HFFc6 (cell line): ENCODE results near the gene ERBB4. TPM values are rescaled to one million over a fixed set of nuclear protein-coding genes. Genes with fewer than 3 reads are reported as not detected.

Experiments used
- DNase-seq: peaks from one replicate; pipeline ENCODE4 v3.0.0-alpha.2; 2018
- H3K27ac Mint-ChIP-seq: 2 replicates; pipeline ENCODE4 v1.8.0; 2020; ENCODE audit warnings: mild to moderate bottlenecking, mixed read lengths
- H3K27me3 Mint-ChIP-seq: 2 replicates; pipeline ENCODE4 v1.8.0; 2021; ENCODE audit warnings: mild to moderate bottlenecking, moderate library complexity, mixed read lengths; ENCODE audit not compliant: insufficient read depth
- H3K36me3 Mint-ChIP-seq: 2 replicates; pipeline ENCODE4 v1.8.0; 2021; ENCODE audit warnings: low read depth, mixed read lengths
- H3K4me1 Mint-ChIP-seq: 2 replicates; pipeline ENCODE4 v1.8.0; 2020; ENCODE audit warnings: low read depth, mixed read lengths
- H3K4me3 Mint-ChIP-seq: 2 replicates; pipeline ENCODE4 v1.8.0; 2020; ENCODE audit warnings: mild to moderate bottlenecking, moderate library complexity, mixed read lengths
- H3K9me3 Mint-ChIP-seq: 2 replicates; pipeline ENCODE4 v1.8.0; 2020; ENCODE audit warnings: mild to moderate bottlenecking, mixed read lengths
- CTCF ChIP-seq: fragments of 200-600 bp; sonication (generic); IDR thresholded peaks from 2 replicates; pipeline ENCODE4 v1.5.0; 2021; ENCODE audit warnings: antibody characterized with exemption, mild to moderate bottlenecking
- total RNA-seq, 6 experiments: library from RNA; stranded (reverse); fragmentation: NEBNext Ultra II Directional; extraction: Animal tissue kit (Norgen Biotek cat#: 25700); gene quantifications; 2 replicates in 1 of 6; 3 replicates in 5 of 6; pipeline ENCODE4 v1.2.3, GENCODE V29; 2021

The ERBB4 gene
- total RNA-seq, 6 experiments from 2014 or later: not detected

DNA sequence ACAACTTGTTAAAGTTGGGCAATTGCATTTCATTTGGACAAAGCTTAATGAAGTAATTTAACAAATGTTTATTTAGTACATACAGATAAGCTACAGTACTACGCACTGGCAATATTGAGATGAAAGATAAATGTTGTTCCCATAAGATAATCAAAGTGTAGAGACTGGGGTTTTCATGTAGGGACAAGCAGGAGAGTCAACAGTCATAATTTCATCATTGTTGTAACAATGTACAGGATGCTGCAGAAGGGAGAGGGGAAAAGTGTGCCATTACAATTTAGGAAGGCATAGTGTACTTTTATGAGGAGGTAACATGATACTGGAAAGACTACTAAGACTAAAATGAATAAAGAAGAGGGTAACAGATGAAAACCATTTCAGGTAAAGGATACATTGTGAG is 441.6 kb downstream of the ERBB4 start:
- no peaks in the 10 kb centered on the region for H3K4me1 Mint-ChIP-seq
- no peak overlapping the region for H3K27ac Mint-ChIP-seq
- H3K36me3 Mint-ChIP-seq: no peaks in the 10 kb centered on the region
- H3K27me3 Mint-ChIP-seq: no peaks in the 10 kb centered on the region; the same call in 1 of the 2 replicates
- no peak for TF ChIP-seq CTCF
- no peak overlapping the region for H3K4me3 Mint-ChIP-seq
- no peak for DNase-seq
- H3K9me3 Mint-ChIP-seq: peaks cover 12% of the 10 kb centered on the region

GRCh38 chr2:212089873-212090272 is 448.7 kb downstream of the ERBB4 start:
- no peak for DNase-seq
- no peak overlapping the region for H3K4me3 Mint-ChIP-seq
- TF ChIP-seq CTCF: no peak
- peaks cover 8% of the 10 kb centered on the region; the same call in 1 of the 2 replicates for H3K9me3 Mint-ChIP-seq
- H3K27me3 Mint-ChIP-seq: no peaks in the 10 kb centered on the region
- no peak overlapping the region for H3K27ac Mint-ChIP-seq
- no peaks in the 10 kb centered on the region for H3K36me3 Mint-ChIP-seq
- H3K4me1 Mint-ChIP-seq: no peaks in the 10 kb centered on the region

- Mint-ChIP-seq H3K9me3 (peaks cover 10% of the 10 kb centered on the region; the same call in 1 of the 2 replicates), H3K27me3 (no peaks in the 10 kb centered on the region), H3K27ac (no peak overlapping the region), H3K4me1 (no peaks in the 10 kb centered on the region), H3K36me3 (no peaks in the 10 kb centered on the region), H3K4me3 (no peak overlapping the region)
- TF ChIP-seq CTCF: no peak
- DNase-seq: no peak
Observed at GRCh38 chr2:212088353-212088752, 450.2 kb downstream of the ERBB4 start.

DNA sequence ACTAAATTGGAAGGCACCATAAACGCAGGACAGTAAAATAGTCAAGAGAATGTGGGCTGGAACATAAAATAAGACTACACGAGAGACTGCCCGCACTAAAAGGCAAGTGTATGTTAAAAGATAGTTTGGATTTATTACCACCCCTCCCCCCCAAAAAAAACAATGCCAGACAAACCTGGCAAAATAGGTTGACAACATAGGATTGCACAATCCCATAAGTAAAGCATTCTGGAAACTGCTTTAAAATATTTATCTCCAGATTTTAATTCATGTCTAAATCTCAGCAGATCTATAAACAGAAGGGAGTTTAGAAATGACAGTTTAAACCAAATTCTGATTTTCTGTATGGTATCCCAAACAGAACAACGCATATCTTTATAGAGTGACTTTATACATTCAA is 455.1 kb downstream of the ERBB4 start:
- Mint-ChIP-seq H3K4me1 (no peaks in the 10 kb centered on the region), H3K9me3 (peaks cover 20% of the 10 kb centered on the region; the same call in 1 of the 2 replicates), H3K27me3 (no peaks in the 10 kb centered on the region; the same call in 1 of the 2 replicates), H3K27ac (no peak overlapping the region), H3K36me3 (no peaks in the 10 kb centered on the region), H3K4me3 (no peak overlapping the region)
- no peak for TF ChIP-seq CTCF
- DNase-seq: no peak

DNA sequence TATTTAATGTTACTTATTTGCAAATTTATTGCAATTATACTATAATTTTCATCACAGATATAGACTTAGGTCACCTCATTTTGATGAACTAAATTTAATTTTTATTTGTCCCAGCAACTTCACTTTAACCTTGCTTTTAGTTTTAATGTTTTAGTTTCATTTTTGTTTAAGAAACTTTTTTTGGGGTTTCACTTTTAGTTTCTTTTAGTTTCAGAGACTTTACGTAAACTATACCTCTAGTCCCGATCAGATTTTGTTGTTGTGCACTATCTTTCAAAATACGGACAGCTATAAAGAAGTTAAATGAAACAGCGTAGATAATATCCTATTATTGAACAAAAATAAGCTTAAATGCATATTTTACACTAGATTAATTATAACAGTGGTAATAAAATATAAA is 460.5 kb downstream of the ERBB4 start:
- no peak for TF ChIP-seq CTCF
- peaks cover 7% of the 10 kb centered on the region for H3K9me3 Mint-ChIP-seq
- H3K4me1 Mint-ChIP-seq: no peaks in the 10 kb centered on the region
- no peak overlapping the region for H3K27ac Mint-ChIP-seq
- H3K27me3 Mint-ChIP-seq: no peaks in the 10 kb centered on the region; the same call in 1 of the 2 replicates
- H3K36me3 Mint-ChIP-seq: no peaks in the 10 kb centered on the region
- DNase-seq: no peak
- no peak overlapping the region for H3K4me3 Mint-ChIP-seq

- no peak for DNase-seq
- H3K27ac Mint-ChIP-seq: no peak overlapping the region
- no peaks in the 10 kb centered on the region for H3K27me3 Mint-ChIP-seq
- no peaks in the 10 kb centered on the region for H3K4me1 Mint-ChIP-seq
- H3K9me3 Mint-ChIP-seq: peaks cover under 1% of the 10 kb centered on the region
- no peak for TF ChIP-seq CTCF
- no peaks in the 10 kb centered on the region for H3K36me3 Mint-ChIP-seq
- H3K4me3 Mint-ChIP-seq: no peak overlapping the region
Observed at GRCh38 chr2:212076456-212076855, 462.1 kb downstream of the ERBB4 start.
